Duodenal mucosa (tissue), 2 donors: ENCODE data around the gene EPHB4.

Experiments
- H3K27ac ChIP-seq: one replicate; pipeline ENCODE4 v1.7.0; 2013; ENCODE audit warnings: low read depth, low read length
- H3K27me3 ChIP-seq, 2 donors: one replicate each; pipeline ENCODE4 v1.7.0; 2013; ENCODE audit warnings: low read length in 2 of 2, control low read depth in 1 of 2; ENCODE audit not compliant: insufficient read depth in 2 of 2, control insufficient read depth in 1 of 2
- H3K36me3 ChIP-seq, 2 donors: one replicate each; pipeline ENCODE4 v1.7.0; 2013; ENCODE audit warnings: low read length in 2 of 2, control low read depth in 1 of 2; ENCODE audit not compliant: insufficient read depth in 2 of 2, control insufficient read depth in 1 of 2
- H3K4me1 ChIP-seq, 2 donors: one replicate each; pipeline ENCODE4 v1.7.0; 2013; ENCODE audit warnings: low read length in 2 of 2, control low read depth in 1 of 2; ENCODE audit not compliant: insufficient read depth in 2 of 2, control insufficient read depth in 1 of 2
- H3K4me3 ChIP-seq, 2 donors: one replicate each; pipeline ENCODE4 v1.7.0; 2013; ENCODE audit warnings: low read length in 2 of 2, low read depth in 1 of 2
- H3K9ac ChIP-seq, 2 donors: one replicate each; pipeline ENCODE4 v1.7.0; 2013; ENCODE audit warnings: low read length in 2 of 2, low read depth in 1 of 2
- H3K9me3 ChIP-seq, 2 donors: one replicate each; pipeline ENCODE4 v1.7.0; 2013; ENCODE audit warnings: low read length in 2 of 2, control low read depth in 1 of 2; ENCODE audit not compliant: control insufficient read depth in 1 of 2

EPHB4 gene

GRCh38 chr7:100865938-100866728 is 38.8 kb upstream of the EPHB4 start:
- Histone ChIP-seq H3K9ac (peak overlapping the region; percentile 76 to 87), H3K4me3 (peak overlapping the region; percentile 68 to 72), H3K36me3 (peaks cover 0 to 16% of the 10 kb centered on the region in 2 donors), H3K4me1 (peaks cover 22 to 32% of the 10 kb centered on the region in 2 donors), H3K27me3 (no peaks in the 10 kb centered on the region), H3K9me3 (no peaks in the 10 kb centered on the region), H3K27ac (peak overlapping the region; percentile 57)

GRCh38 chr7:100865372-100865911 is 38.1 kb upstream of the EPHB4 start:
- Histone ChIP-seq H3K27me3 (no peaks in the 10 kb centered on the region), H3K9me3 (no peaks in the 10 kb centered on the region), H3K27ac (no peak overlapping the region), H3K36me3 (peaks cover under 1 to 22% of the 10 kb centered on the region in 2 donors), H3K4me3 (peak overlapping the region; percentile 68 to 72), H3K4me1 (peaks cover 22 to 32% of the 10 kb centered on the region in 2 donors), H3K9ac (peak overlapping the region in 1 of 2 donors; percentile 16)

- H3K36me3 ChIP-seq = peaks cover 9 to 28% of the 10 kb centered on the region in 2 donors
- H3K9me3 ChIP-seq = no peaks in the 10 kb centered on the region
- no peak overlapping the region for H3K27ac ChIP-seq
- H3K27me3 ChIP-seq = no peaks in the 10 kb centered on the region
- peaks cover 22 to 32% of the 10 kb centered on the region in 2 donors for H3K4me1 ChIP-seq
- no peak overlapping the region for H3K9ac ChIP-seq
- no peak overlapping the region for H3K4me3 ChIP-seq
Observed at GRCh38 chr7:100864263-100864845, 37.0 kb upstream of the EPHB4 start.

GRCh38 chr7:100863406-100863950 is 36.2 kb upstream of the EPHB4 start:
- Histone ChIP-seq H3K36me3 (peaks cover 9 to 36% of the 10 kb centered on the region in 2 donors), H3K27me3 (no peaks in the 10 kb centered on the region), H3K9me3 (no peaks in the 10 kb centered on the region), H3K4me3 (no peak overlapping the region), H3K9ac (no peak overlapping the region), H3K4me1 (peaks cover 22 to 32% of the 10 kb centered on the region in 2 donors), H3K27ac (no peak overlapping the region)

GRCh38 chr7:100861616-100861985 is 34.3 kb upstream of the EPHB4 start:
- Histone ChIP-seq H3K4me3 (no peak overlapping the region), H3K27ac (no peak overlapping the region), H3K9ac (no peak overlapping the region), H3K9me3 (no peaks in the 10 kb centered on the region), H3K36me3 (peaks cover 9 to 36% of the 10 kb centered on the region in 2 donors), H3K4me1 (peaks cover 17 to 21% of the 10 kb centered on the region in 2 donors), H3K27me3 (no peaks in the 10 kb centered on the region)

- H3K27me3 ChIP-seq = no peaks in the 10 kb centered on the region
- no peak overlapping the region for H3K27ac ChIP-seq
- no peak overlapping the region for H3K4me3 ChIP-seq
- no peak overlapping the region for H3K9ac ChIP-seq
- peaks cover 14 to 18% of the 10 kb centered on the region in 2 donors for H3K4me1 ChIP-seq
- H3K9me3 ChIP-seq = no peaks in the 10 kb centered on the region
- peaks cover 9 to 36% of the 10 kb centered on the region in 2 donors for H3K36me3 ChIP-seq
Observed at GRCh38 chr7:100860702-100861615, 33.6 kb upstream of the EPHB4 start.

GRCh38 chr7:100859856-100860255 is 32.5 kb upstream of the EPHB4 start:
- H3K27ac ChIP-seq = no peak overlapping the region
- H3K27me3 ChIP-seq = no peaks in the 10 kb centered on the region
- H3K36me3 ChIP-seq = peaks cover 9 to 36% of the 10 kb centered on the region in 2 donors
- no peaks in the 10 kb centered on the region for H3K9me3 ChIP-seq
- H3K9ac ChIP-seq = no peak overlapping the region
- no peak overlapping the region for H3K4me3 ChIP-seq
- peaks cover 9 to 10% of the 10 kb centered on the region in 2 donors for H3K4me1 ChIP-seq

- no peaks in the 10 kb centered on the region for H3K9me3 ChIP-seq
- H3K4me3 ChIP-seq = no peak overlapping the region
- no peak overlapping the region for H3K9ac ChIP-seq
- H3K36me3 ChIP-seq = peaks cover 9 to 31% of the 10 kb centered on the region in 2 donors
- H3K27me3 ChIP-seq = no peaks in the 10 kb centered on the region
- no peak overlapping the region for H3K27ac ChIP-seq
- peaks cover 7 to 15% of the 10 kb centered on the region in 2 donors for H3K4me1 ChIP-seq
Observed at GRCh38 chr7:100856871-100857282, 29.6 kb upstream of the EPHB4 start.

GRCh38 chr7:100855515-100855914 is 28.2 kb upstream of the EPHB4 start:
- Histone ChIP-seq H3K4me3 (no peak overlapping the region), H3K36me3 (peaks cover 9 to 18% of the 10 kb centered on the region in 2 donors), H3K9me3 (no peaks in the 10 kb centered on the region), H3K27me3 (no peaks in the 10 kb centered on the region), H3K9ac (no peak overlapping the region), H3K27ac (no peak overlapping the region), H3K4me1 (peaks cover 9 to 18% of the 10 kb centered on the region in 2 donors)
